ENCODE measurements around the gene YIPF3. TPM values are rescaled to one million over a fixed set of nuclear protein-coding genes. Genes with fewer than 3 reads are reported as not detected.
"Not testable (repeated sequence)": the region's sequence is repeated elsewhere in the genome, so short reads cannot be mapped to it uniquely, and the experiment has no call there.

Gene YIPF3
- total RNA-seq (107 TPM), polyA plus RNA-seq (ENCODE audit: insufficient read depth, low read depth, low replicate concordance) (114 TPM)
- long read RNA-seq, donor 1, transcript YIPF3-202 (9 exons, 1,576 nt): major isoform, 28 of 89 reads
- long read RNA-seq, donor 1, transcript YIPF3-211 (3 exons, 652 nt): minor isoform, 11 of 89 reads
- long read RNA-seq, donor 1, partial matches to known transcripts: 47 of 89 reads
- long read RNA-seq, donor 1, other reads (novel, unspliced or antisense): 0 of 89 reads
- long read RNA-seq, donor 2, transcript YIPF3-202 (9 exons, 1,576 nt): major isoform, 48 of 74 reads
- long read RNA-seq, donor 2, partial matches to known transcripts: 21 of 74 reads
- long read RNA-seq, donor 2, other reads (novel, unspliced or antisense): 0 of 74 reads
- long read RNA-seq, donor 3, transcript YIPF3-211 (3 exons, 652 nt): minor isoform, 5 of 105 reads
- long read RNA-seq, donor 3, transcript YIPF3-202 (9 exons, 1,576 nt): major isoform, 56 of 105 reads
- long read RNA-seq, donor 3, partial matches to known transcripts: 41 of 105 reads
- long read RNA-seq, donor 3, other reads (novel, unspliced or antisense): 0 of 105 reads
- long read RNA-seq, donor 4, transcript YIPF3-202 (9 exons, 1,576 nt): major isoform, 41 of 44 reads
- long read RNA-seq, donor 4, partial matches to known transcripts: 0 of 44 reads
- long read RNA-seq, donor 4, other reads (novel, unspliced or antisense): 0 of 44 reads
- long read RNA-seq, donor 5, partial matches to known transcripts: 0 of 2 reads
- long read RNA-seq, donor 5, other reads (novel, unspliced or antisense): 0 of 2 reads
- long read RNA-seq, donor 6, transcript YIPF3-202 (9 exons, 1,576 nt): major isoform, 15 of 31 reads
- long read RNA-seq, donor 6, partial matches to known transcripts: 8 of 31 reads
- long read RNA-seq, donor 6, other reads (novel, unspliced or antisense): 0 of 31 reads
- long read RNA-seq, donor 7, transcript YIPF3-202 (9 exons, 1,576 nt): major isoform, 59 of 80 reads
- long read RNA-seq, donor 7, partial matches to known transcripts: 8 of 80 reads
- long read RNA-seq, donor 7, other reads (novel, unspliced or antisense): 11 of 80 reads
- long read RNA-seq, donor 8, transcript YIPF3-202 (9 exons, 1,576 nt): major isoform, 41 of 73 reads
- long read RNA-seq, donor 8, transcript YIPF3-211 (3 exons, 652 nt): minor isoform, 5 of 73 reads
- long read RNA-seq, donor 8, partial matches to known transcripts: 21 of 73 reads
- long read RNA-seq, donor 8, other reads (novel, unspliced or antisense): 0 of 73 reads
- long read RNA-seq, donor 9, transcript YIPF3-202 (9 exons, 1,576 nt): major isoform, 20 of 44 reads
- long read RNA-seq, donor 9, partial matches to known transcripts: 18 of 44 reads
- long read RNA-seq, donor 9, other reads (novel, unspliced or antisense): 0 of 44 reads
- long read RNA-seq, donor 10, transcript YIPF3-202 (9 exons, 1,576 nt): major isoform, 36 of 72 reads
- long read RNA-seq, donor 10, transcript YIPF3-211 (3 exons, 652 nt): minor isoform, 10 of 72 reads
- long read RNA-seq, donor 10, partial matches to known transcripts: 25 of 72 reads
- long read RNA-seq, donor 10, other reads (novel, unspliced or antisense): 0 of 72 reads

- Histone ChIP-seq H3K4me3 (ENCODE audit: low read length in 3 of 3) (peak within 1 kb of the TSS; percentile 93 to 98 (median 97)), H3K4me1 (ENCODE audit: control insufficient read depth in 2 of 3, insufficient read depth in 2 of 3, low read depth in 1 of 3, low read length in 3 of 3) (peaks cover 13 to 16% (median 15%) of the 10 kb centered on the region in 3 donors), H3K36me3 (ENCODE audit: control insufficient read depth in 2 of 3, insufficient read depth in 3 of 3, low read length in 3 of 3) (peaks cover 10 to 46% (median 41%) of the 10 kb centered on the region in 3 donors), H3K9me3 (ENCODE audit: control insufficient read depth in 2 of 3, insufficient read depth in 1 of 3, low read length in 3 of 3) (no peaks in the 10 kb centered on the region), H3K9ac (ENCODE audit: low read length in 3 of 3) (peak within 1 kb of the TSS; percentile 92 to 99 (median 95)), H3K27ac (ENCODE audit: low read depth in 2 of 2, low read length in 2 of 2) (peak within 1 kb of the TSS; percentile 76 to 88), H3K27me3 (ENCODE audit: control insufficient read depth, insufficient read depth, low read length) (no peaks in the 10 kb centered on the region)
- intact Hi-C loops (cut with DNase I): no loop called here
- DNase-seq (peak; percentile 98 to 99 (median 98)), FAIRE-seq (peak; percentile 77)
- no peak for TF ChIP-seq CTCF (IDR thresholded peaks at IDR 0.05; ENCODE audit: borderline replicate concordance, extremely low read depth, insufficient read depth)
These were observed at the start of gene YIPF3, which contains the start of gene POLR1C for GRCh38 chr6:43516697-43517504. Gene YIPF3 (minus strand): TSS chr6:43516926. CDS start chr6:43516807, 119 bp downstream. Gene POLR1C (plus strand): TSS chr6:43517089. CDS start chr6:43517110, 21 bp downstream.

- TF ChIP-seq CTCF (IDR thresholded peaks at IDR 0.05; ENCODE audit: borderline replicate concordance, extremely low read depth, insufficient read depth): no peak
- Histone ChIP-seq H3K27me3 (ENCODE audit: control insufficient read depth, insufficient read depth, low read length) (no peaks in the 10 kb centered on the region), H3K9ac (ENCODE audit: low read length in 3 of 3) (no peak overlapping the region), H3K36me3 (ENCODE audit: control insufficient read depth in 2 of 3, insufficient read depth in 3 of 3, low read length in 3 of 3) (peaks cover 3 to 40% (median 28%) of the 10 kb centered on the region in 3 donors), H3K4me3 (ENCODE audit: low read length in 3 of 3) (no peak overlapping the region), H3K4me1 (ENCODE audit: control insufficient read depth in 2 of 3, insufficient read depth in 2 of 3, low read depth in 1 of 3, low read length in 3 of 3) (no peaks in the 10 kb centered on the region), H3K9me3 (ENCODE audit: control insufficient read depth in 2 of 3, insufficient read depth in 1 of 3, low read length in 3 of 3) (no peaks in the 10 kb centered on the region), H3K27ac (ENCODE audit: low read depth in 2 of 2, low read length in 2 of 2) (no peak overlapping the region)
- FAIRE-seq (no peak), DNase-seq (no peak)
- intact Hi-C loops (cut with DNase I): no loop called here
These were observed 42.6 kb upstream of the YIPF3 start for GRCh38 chr6:43559328-43559727.

GRCh38 chr6:43557620-43558019, 40.9 kb upstream of the YIPF3 start:
- DNase-seq; H3K4me3 ChIP-seq (ENCODE audit: low read length in 3 of 3); H3K27ac ChIP-seq (ENCODE audit: low read depth in 2 of 2, low read length in 2 of 2); intact Hi-C loops (cut with DNase I); H3K9me3 ChIP-seq (ENCODE audit: control insufficient read depth in 2 of 3, insufficient read depth in 1 of 3, low read length in 3 of 3); H3K4me1 ChIP-seq (ENCODE audit: control insufficient read depth in 2 of 3, insufficient read depth in 2 of 3, low read depth in 1 of 3, low read length in 3 of 3); H3K27me3 ChIP-seq (ENCODE audit: control insufficient read depth, insufficient read depth, low read length); H3K9ac ChIP-seq (ENCODE audit: low read length in 3 of 3); FAIRE-seq: not testable (repeated sequence)
- H3K36me3 ChIP-seq (ENCODE audit: control insufficient read depth in 2 of 3, insufficient read depth in 3 of 3, low read length in 3 of 3): peaks cover 9 to 40% (median 27%) of the 10 kb centered on the region in 3 donors

All from kidney (tissue), 22 donors.